ENCODE measurements around the gene CACNA1S.

GRCh38 chr1:201088901-201089525 is 23.2 kb downstream of the CACNA1S start:
- TF ChIP-seq, protein P1, sequence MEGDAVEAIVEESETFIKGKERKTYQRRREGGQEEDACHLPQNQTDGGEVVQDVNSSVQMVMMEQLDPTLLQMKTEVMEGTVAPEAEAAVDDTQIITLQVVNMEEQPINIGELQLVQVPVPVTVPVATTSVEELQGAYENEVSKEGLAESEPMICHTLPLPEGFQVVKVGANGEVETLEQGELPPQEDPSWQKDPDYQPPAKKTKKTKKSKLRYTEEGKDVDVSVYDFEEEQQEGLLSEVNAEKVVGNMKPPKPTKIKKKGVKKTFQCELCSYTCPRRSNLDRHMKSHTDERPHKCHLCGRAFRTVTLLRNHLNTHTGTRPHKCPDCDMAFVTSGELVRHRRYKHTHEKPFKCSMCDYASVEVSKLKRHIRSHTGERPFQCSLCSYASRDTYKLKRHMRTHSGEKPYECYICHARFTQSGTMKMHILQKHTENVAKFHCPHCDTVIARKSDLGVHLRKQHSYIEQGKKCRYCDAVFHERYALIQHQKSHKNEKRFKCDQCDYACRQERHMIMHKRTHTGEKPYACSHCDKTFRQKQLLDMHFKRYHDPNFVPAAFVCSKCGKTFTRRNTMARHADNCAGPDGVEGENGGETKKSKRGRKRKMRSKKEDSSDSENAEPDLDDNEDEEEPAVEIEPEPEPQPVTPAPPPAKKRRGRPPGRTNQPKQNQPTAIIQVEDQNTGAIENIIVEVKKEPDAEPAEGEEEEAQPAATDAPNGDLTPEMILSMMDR (IDR thresholded peaks at IDR 0.05; ENCODE audit: insufficient read depth, low read depth, low read length) = no peak
- no peak for TF ChIP-seq EZH2 (IDR thresholded peaks at IDR 0.05; ENCODE audit: insufficient read depth, low read length)

Measured in astrocyte (in vitro differentiated cells and primary cell).